HG02973 (cell line): ENCODE results near the gene KCTD21.

Experiments used
- ATAC-seq: cut with Tn5 transposase; IDR thresholded peaks from one replicate; pipeline ENCODE4 v1.9.1; 2021; ENCODE audit warnings: moderate library complexity; ENCODE audit not compliant: unreplicated experiment

Gene KCTD21

DNA sequence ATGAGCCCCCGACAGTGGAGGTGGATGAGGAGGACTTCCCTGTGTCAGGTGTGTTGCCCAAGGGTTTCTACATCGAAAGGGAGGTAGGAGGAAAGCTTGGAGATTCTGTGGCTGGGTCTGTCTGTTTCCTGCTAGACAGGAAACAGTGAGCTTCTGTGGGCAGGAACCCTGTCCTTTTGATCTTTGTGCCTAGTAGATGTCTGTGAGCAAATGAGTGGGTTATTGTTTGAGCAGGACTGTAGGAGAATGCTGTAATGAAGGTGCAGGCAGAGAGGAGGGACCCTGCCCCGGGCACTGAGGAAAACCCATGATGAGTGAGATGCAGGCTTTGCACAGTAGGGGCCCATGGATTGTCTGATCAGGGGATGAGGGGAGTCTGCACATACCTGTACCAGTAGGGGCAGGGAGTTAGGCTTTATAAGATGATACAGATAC is 14.3 kb upstream of the KCTD21 start:
- ATAC-seq, result no peak

DNA sequence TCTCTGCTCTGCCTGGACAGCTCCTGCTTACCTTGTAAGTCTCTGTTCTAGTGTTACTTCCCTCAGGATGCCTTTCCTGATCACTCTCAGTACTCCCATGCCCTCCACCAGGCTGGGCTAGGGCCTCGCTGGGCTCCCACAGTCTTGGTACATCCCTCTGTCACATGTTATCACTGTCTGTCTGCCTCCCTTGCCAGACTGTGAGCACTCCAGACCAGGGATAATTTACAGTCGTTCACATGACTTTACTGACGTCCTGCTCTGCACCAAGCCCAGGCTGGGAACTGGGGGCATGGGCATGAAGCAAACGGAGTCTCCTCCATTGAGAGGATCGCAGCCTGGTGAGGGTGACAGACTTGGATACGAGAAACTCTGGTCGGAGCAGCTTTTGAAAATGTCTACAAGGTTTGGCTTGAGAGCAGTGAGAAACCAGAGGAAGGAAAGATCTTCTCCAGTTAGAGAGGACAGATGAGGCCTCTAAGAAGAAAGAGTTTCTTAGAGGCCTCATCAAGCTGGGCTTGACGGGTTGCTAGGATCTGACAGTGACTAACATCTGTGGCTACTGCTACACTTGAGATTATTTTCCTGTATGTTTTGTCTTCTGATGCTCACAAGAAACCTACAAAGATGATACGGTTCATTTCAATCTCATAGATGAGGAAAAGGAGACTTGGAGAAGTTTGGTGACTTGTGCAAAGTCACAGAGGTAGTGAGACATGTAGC is 12.8 kb upstream of the KCTD21 start:
- no peak for ATAC-seq

- no peak for ATAC-seq
These were observed 12.1 kb upstream of the KCTD21 start for GRCh38 chr11:78200553-78200952.

DNA sequence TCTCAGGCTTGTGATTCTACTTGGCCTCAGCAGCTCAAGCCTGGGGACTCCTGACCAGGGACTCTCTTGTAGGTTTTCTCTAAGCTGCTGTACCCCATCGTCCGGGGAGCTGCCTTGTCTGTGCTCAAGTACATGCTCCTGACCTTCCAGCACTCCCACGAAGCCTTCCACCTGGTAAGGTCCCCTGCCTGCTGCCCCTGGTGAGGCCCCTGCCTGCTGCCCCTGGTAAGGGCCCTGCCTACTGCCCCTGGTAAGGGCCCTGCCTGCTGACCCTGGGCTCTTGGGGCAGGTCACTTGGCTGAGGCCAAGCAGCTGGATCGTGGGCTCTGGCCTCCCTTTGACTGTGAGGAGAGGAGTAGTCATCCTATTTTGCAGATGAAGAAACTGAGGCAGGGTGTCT is 11.6 kb upstream of the KCTD21 start:
- no peak for ATAC-seq

DNA sequence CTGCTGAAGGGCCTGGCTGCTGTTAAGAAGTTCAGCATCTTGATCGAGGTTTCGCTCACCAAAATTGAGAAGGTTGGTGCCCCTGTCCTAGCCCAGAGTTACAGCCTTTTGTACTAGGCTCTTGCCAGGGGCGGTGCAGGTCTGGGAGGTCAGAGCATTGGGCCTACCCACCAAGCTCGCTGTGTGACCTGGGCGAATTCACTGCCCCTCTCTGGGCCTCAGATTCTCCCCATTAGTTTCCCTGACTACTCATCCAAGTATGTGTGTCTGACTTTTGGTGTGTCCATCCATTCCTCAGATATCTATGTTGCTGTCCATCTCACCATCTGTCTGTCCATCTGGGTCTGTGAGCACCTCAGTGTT is 11.2 kb upstream of the KCTD21 start:
- no peak for ATAC-seq

DNA sequence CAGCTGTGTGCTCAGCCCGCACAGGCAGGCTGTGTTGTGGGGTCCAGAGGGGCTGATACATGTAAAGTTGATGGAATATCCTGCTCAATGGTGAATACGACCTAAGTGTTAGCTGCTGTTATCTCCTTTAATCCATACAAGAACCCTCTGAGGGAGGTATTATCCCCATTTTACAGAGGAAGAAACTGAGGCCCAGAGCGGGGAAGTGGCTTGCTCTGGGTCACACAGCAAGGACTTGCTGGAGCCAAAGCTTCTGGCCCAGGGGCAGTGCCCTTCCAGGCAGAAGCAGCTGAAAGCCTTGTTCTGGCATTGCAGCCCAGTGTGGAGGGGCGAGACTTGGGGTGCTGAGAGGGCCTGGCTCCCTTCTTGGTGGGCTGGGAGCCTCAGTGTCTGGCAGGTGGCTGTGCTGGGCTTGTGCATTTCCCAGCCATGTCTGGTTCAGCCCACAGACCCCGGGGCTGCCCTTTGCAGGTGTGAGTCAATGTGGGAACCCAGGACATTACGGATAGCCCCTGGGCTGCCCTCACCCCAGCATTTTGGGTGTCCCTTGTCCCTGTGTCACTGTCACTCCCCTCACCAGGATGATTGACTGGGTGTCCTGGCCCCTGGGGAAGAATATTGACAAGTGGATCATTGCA is 10.7 kb upstream of the KCTD21 start:
- ATAC-seq, result no peak

GRCh38 chr11:78197816-78198215 is 9.4 kb upstream of the KCTD21 start:
- no peak for ATAC-seq

DNA sequence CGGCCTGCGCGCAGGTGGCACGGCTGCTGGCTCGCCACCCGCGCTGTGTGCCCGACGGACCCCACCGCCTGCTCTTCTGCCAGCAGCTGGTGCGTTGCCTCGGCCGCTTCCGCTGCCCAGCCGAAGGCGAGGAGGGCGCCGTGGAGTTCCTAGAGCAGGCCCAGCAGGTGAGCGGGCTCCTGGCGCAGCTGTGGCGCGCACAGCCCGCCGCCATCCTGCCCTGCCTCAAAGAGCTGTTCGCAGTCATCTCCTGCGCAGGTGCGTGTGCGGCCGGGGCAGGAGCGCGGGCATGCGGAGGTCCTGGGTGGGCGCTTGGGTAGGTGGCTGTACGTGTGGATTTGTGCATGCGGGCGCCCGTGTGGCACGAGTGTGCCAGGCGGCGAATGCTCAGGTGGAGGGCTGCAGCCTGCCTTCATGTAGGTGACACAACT is 8.2 kb upstream of the KCTD21 start:
- no peak for ATAC-seq

- no peak for ATAC-seq
These were observed 7.6 kb upstream of the KCTD21 start for GRCh38 chr11:78195917-78196560.

DNA sequence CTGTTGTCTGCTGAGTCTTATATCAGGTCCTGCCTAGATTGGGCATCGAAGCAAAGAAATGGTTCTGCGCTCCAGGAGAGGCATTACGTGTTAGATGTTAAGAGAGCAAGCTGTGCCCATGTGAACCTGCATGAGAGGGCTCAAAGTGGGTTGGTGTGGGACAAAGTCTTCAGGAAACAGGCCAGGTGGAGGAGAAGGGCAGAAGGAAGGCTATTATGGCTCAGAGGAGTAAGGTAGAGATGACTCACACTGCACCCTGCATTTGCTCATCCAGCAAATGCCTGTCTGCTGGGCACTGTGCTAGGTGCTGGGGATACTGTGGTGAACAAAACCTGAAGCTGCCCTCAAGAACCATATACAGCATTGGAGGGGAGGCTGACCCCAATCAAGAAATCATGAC is 6.1 kb upstream of the KCTD21 start:
- ATAC-seq, result no peak

GRCh38 chr11:78193806-78194205 is 5.4 kb upstream of the KCTD21 start:
- ATAC-seq, result no peak

DNA sequence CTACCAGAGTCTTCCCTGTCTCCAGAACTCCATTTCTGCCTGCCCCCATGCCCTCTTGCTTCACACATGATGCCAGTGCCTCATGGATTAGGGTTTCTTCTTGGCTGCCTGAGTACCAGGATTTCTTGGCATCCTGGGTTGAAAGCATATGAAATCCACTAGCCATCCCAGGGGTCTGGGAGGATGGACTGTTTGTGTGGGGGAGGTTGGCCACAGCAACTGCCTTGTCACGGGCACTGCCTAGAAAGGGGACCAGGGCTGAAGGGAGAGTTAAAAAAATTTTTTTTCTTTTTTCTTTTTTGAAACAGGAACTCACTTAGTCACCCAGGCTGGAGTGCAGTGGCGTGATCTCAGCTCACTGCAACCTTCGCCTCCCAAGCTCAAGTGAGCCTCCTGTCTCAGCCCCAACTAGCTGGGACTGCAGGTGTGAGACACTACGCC is 4.5 kb upstream of the KCTD21 start:
- no peak for ATAC-seq

DNA sequence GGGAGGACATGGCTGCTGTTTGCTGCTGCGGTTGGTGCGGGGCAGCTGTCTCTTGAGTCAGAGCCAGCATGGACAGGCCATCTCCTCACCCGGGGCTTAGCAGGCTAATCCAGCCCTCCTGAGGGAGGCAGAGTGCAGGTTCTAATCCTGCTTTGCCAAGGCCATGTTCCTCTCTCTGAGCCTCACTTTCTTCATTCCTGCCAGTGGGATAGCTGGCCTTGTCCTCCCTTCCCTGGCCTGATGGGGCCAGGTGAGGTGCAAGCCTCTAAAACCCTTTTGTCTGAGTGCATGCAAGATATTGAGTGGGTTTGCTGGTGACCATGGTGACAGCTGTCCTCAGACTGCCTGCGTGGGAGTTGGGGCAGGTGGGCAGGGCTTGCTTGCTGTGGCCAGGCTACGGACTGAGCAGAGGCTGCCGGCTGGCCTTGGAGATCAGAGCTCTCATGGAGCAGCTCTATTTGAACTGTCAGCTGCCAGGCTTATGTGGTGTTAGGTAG is 3.8 kb upstream of the KCTD21 start:
- ATAC-seq, result no peak

DNA sequence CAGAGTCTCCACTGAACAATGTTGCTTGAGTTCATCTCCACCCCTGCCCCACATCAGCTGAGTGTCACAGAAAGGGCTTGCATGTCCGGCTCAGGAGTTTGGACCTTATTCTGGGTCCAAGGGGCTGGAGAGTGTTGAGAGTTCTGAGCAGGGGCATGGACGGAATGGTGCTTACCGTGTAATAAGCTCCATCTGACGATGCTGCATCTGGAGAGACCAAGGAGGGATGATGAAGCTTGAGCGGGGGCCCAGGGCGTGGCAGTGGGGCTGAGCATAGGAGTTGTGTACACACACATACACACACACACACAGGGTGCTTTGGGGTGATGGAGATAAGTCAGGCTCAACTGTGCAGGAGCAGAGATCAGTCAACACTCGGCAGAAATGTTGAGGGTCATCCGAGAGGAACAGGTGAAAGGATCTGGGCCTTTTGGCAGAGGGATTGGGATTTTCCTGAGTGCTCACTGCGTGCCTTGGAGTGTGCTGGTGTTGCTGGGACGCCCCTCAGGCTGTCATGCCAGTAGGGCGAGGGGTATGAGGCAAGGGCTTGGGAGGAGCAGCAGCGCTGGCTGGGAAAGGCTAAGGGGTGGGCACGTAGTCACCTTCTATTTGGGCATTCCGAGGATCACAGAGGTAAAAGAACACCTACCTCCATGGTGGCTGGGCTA is 2.6 kb upstream of the KCTD21 start:
- ATAC-seq, result no peak

DNA sequence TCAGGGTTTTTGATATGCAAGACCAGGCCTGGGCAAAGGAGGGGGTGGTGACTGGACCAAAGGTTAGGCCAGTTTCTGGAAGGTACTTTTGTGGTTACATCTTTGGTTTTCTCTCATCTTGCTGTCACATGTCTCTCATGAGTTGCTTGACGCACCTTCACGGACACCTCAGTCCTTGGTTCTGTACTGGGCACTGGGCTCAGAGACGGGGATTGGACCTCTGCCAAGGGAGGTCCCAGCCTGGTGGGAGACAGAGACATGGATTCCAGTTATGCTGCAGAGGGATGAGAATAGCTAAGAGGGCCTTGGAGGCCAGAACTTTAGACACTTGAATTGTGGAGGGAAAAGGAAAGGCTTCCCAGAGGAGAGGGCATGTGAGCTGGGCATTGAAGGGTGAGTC is 1.9 kb upstream of the KCTD21 start:
- ATAC-seq, result no peak

- no peak for ATAC-seq
These were observed 1.4 kb upstream of the KCTD21 start for GRCh38 chr11:78189851-78190250.

- ATAC-seq, result no peak
These were observed 823 bp upstream of the KCTD21 start for GRCh38 chr11:78189174-78189724.

DNA sequence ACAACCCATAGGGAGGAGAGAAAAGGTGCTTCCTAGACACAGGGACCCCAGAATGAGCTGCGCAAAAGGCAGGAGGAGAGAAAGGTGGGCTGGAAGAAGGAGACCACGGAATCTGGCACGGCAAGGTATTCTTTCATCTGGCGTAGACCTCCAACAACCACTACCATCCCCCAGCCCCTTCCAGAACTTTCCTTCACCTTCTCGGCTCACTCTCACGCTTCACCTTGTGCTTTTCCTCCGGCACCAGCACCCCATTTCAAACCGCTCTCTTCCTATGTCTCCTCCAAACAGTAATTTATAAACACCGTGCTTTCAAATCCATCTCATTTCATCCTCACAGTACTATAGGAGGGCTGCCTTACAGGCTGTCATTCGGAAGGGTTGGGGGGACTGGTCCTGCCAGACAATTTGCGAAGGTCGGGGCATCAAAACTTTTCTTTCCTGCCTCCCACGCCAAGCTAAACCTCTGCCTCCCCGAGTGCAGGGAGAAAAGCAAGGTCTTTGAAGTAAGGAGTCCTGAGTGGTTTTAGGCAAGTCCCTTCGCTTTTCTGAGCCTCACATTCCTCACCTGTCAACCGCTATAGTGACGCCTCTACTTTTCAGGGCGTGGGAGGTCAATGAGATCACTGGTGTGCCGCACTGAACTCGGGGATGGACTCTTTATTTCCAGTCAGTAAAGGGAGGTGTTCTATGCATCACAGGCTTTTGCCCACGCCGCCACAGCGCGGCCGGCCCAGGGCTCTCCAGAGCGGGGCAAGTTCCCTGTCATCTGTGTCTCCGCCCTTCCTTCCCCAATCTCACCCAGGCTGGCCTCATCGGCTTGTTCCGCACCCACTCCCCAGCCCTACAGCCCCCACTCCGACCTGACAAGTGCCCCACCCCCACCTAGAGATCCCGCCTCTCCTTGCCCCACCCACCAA is 800 bp downstream of the KCTD21 start:
- peak; percentile 17 for ATAC-seq

DNA sequence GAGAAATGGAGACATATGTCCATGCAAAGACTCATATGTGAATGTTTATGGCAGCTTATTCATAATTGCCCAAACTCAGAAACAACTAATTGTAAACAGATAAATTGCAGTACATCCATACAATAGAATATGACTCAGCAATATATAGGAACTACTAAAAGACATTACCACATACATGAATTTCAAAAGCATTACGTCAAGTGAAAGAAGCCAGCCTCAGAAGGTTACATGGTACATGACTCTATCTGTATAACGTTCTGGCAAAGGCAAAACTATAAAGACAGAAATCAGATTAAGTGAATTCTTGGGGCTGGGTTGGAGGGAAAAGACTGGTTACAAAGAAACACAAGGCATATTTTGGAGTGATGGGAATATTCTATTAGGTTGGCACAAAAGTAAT is 7.2 kb downstream of the KCTD21 start:
- no peak for ATAC-seq

- no peak for ATAC-seq
These were observed 7.7 kb downstream of the KCTD21 start for GRCh38 chr11:78180751-78181150.
